ENCODE measurements around the gene TSC22D1.

Gene TSC22D1

GRCh38 chr13:44404261-44405132 lies 171.6 kb downstream of the TSC22D1 start:
- DNase-seq (ENCODE audit: low spot score): no peak

- DNase-seq (ENCODE audit: low spot score): no peak
These were observed 172.6 kb downstream of the TSC22D1 start for GRCh38 chr13:44403461-44404056.

DNA sequence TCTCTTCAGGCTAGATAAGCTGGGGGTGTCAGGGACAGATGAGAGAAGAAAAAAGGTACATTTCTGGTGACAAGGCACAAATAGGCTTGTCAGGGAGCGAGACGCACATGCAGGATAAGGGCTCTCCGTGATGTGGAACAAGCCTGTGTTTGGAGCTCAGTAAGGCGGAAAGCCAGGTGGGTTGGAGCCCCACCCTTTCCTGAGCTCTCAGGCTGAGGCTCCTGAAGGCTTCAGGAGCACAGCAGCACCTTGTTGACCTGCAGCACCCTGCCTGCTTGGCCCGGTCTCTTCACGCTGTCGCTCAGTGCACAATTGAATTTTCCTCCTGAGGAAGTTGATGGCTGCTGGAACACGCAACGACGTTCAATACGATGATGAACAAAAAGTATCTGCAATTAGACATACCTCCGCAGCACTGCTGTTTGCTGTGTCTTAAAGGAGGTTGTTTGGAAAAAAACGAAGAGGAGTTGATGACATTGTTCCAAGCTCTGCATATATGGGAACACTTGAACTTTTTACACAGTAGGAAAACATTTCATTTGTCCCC lies 173.2 kb downstream of the TSC22D1 start:
- DNase-seq (ENCODE audit: low spot score): no peak

- no peak for DNase-seq (ENCODE audit: low spot score)
These were observed 174.6 kb downstream of the TSC22D1 start for GRCh38 chr13:44401577-44401976.

GRCh38 chr13:44400736-44401135 lies 175.4 kb downstream of the TSC22D1 start:
- DNase-seq (ENCODE audit: low spot score): no peak

GRCh38 chr13:44399074-44399473 lies 177.1 kb downstream of the TSC22D1 start:
- no peak for DNase-seq (ENCODE audit: low spot score)

DNA sequence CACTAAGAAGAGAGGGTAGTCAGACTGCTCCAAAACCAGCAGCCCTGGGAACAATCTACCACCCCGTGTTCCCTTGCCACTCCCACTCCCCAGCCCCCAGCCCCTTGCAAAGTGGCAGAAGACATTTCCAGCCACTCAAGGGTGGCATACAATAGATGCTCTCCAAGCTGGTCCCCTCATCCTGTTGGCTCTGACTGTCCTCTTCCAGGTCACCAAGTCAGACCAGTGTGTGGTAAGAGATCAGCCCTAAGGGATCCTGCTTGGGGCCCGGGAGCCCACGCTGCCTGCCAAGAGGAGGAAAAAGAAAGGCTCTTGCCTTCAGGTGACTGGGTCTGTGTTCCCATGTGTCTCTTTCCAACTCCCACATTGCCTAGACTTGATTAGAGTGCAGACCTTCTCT lies 177.5 kb downstream of the TSC22D1 start:
- DNase-seq (ENCODE audit: low spot score): no peak

GRCh38 chr13:44397766-44398223 lies 178.3 kb downstream of the TSC22D1 start:
- DNase-seq (ENCODE audit: low spot score): no peak

GRCh38 chr13:44396701-44397580 lies 179.2 kb downstream of the TSC22D1 start:
- peak; percentile 20 for DNase-seq (ENCODE audit: low spot score)

DNA sequence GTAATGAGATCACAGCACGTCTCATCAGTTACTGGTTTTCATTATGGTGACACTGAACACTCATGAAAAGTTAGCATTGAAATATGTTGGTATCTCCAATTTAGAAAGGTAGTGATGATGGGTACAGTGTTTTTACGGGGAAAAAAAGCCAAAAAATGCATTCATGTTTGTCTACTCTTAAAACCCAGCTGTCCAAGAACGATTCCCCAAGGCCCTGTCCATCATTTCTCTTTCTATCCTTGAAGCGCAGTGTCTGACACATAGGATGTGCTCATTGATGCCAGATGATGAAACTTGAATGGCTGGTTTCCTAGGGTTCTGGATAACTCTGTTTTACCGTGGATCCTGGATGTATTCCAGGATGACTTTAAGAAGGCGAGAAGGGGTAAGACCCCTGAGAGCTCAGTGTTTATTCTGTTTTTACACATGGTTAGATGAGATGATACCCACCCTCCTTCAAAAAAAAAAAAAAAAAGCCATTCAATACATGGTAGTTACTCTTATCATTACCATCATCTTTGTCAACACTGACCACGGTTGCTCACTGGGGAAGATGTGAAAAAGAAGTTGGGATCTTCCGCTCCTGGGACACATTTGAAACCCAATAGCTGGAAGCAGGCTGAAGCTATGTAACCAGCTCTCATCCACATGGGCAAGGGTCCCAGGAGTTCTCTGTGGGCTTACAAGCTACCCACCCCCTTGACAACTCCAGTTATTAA lies 180.0 kb downstream of the TSC22D1 start:
- DNase-seq (ENCODE audit: low spot score): no peak

DNA sequence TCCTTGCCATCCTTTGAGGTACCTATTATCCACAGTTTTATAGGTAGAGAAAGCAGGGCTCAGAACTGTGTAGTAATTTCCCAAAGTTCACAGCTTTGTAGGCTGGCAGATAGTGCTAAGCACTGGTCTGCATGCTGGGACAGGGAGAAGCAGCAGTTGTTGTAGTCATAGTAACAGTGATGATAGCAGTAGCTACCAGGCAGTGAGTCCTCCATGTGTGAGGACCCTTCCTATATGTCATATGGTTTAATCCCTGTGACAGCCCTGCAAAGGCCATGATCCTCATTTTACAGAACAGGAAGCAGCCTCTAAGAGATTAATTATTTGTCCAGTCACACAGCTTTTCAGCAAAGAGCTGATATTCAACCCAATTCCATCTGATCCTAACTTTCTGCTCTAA lies 181.5 kb downstream of the TSC22D1 start:
- no peak for DNase-seq (ENCODE audit: low spot score)

DNA sequence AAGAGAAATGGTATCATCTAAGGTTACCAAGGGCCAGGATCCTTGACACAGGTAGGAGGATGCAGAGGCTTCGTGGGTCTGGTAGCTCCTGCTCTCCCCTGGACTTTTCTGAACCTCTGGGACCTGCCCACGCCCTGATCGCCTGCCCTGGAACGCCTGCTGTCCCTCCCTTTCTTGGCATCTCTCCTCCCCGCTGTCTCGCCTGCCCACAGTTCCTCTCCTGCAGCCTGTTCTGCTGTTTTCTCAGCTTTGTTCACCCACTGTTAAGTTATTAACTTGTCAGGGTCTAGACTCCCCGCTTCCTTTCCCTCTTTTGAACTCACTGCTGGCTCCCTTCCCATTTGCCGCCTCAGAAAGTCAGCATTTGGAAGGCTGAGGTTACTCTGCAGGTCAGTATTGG lies 182.7 kb downstream of the TSC22D1 start:
- no peak for DNase-seq (ENCODE audit: low spot score)

GRCh38 chr13:44389876-44390275 lies 186.3 kb downstream of the TSC22D1 start:
- DNase-seq (ENCODE audit: low spot score): no peak

- no peak for DNase-seq (ENCODE audit: low spot score)
These were observed 187.0 kb downstream of the TSC22D1 start for GRCh38 chr13:44389060-44389666.

- no peak for DNase-seq (ENCODE audit: low spot score)
These were observed 187.6 kb downstream of the TSC22D1 start for GRCh38 chr13:44388427-44389059.

GRCh38 chr13:44386913-44387556 lies 189.1 kb downstream of the TSC22D1 start:
- DNase-seq (ENCODE audit: low spot score): no peak

- DNase-seq (ENCODE audit: low spot score): no peak
These were observed 190.3 kb downstream of the TSC22D1 start for GRCh38 chr13:44385847-44386246.

- no peak for DNase-seq (ENCODE audit: low spot score)
These were observed 190.7 kb downstream of the TSC22D1 start for GRCh38 chr13:44385401-44385800.

- no peak for DNase-seq (ENCODE audit: low spot score)
These were observed 191.4 kb downstream of the TSC22D1 start for GRCh38 chr13:44384778-44385177.

GRCh38 chr13:44383945-44384344 lies 192.2 kb downstream of the TSC22D1 start:
- peak; percentile 24 for DNase-seq (ENCODE audit: low spot score)
